ENCODE measurements around the gene MAP4K3. TPM values are rescaled to one million over a fixed set of nuclear protein-coding genes. Genes with fewer than 3 reads are reported as not detected.

MAP4K3 gene
- total RNA-seq, 1 donor from 2014 or later, result 38.5 TPM

GRCh38 chr2:39455826-39456225 lies 18.7 kb upstream of the MAP4K3 start:
- Histone ChIP-seq H3K27ac (no peak overlapping the region), H3K36me3 (peaks cover 0 to 17% of the 10 kb centered on the region in 2 donors), H3K9me3 (no peaks in the 10 kb centered on the region), H3K4me1 (no peaks in the 10 kb centered on the region), H3K27me3 (no peaks in the 10 kb centered on the region), H3K4me3 (no peak overlapping the region)
- intact Hi-C loops (cut with DNase I), result no loop called here
- TF ChIP-seq POLR2A (IDR thresholded peaks at IDR 0.05) (no peak), POLR2AphosphoS5 (IDR thresholded peaks at IDR 0.05; ENCODE audit: insufficient read depth in 1 of 2, low read depth in 1 of 2) (no peak)
- DNase-seq (ENCODE audit: extremely low spot score in 2 of 2), result no peak

- H3K4me3 ChIP-seq, result no peak overlapping the region
- intact Hi-C loops (cut with DNase I), result no loop called here
- no peaks in the 10 kb centered on the region for H3K9me3 ChIP-seq
- no peak for TF ChIP-seq CTCF (IDR thresholded peaks at IDR 0.05)
- no peak for TF ChIP-seq POLR2AphosphoS5 (IDR thresholded peaks at IDR 0.05; ENCODE audit: insufficient read depth in 1 of 2, low read depth in 1 of 2)
- TF ChIP-seq POLR2A (IDR thresholded peaks at IDR 0.05), result no peak
- peaks cover 0 to 13% of the 10 kb centered on the region in 2 donors for H3K36me3 ChIP-seq
- no peak for DNase-seq (ENCODE audit: extremely low spot score in 2 of 2)
- H3K27me3 ChIP-seq, result no peaks in the 10 kb centered on the region
- H3K4me1 ChIP-seq, result no peaks in the 10 kb centered on the region
- no peak overlapping the region for H3K27ac ChIP-seq
Measured at GRCh38 chr2:39452396-39452795, 15.3 kb upstream of the MAP4K3 start.

- H3K27me3 ChIP-seq, result no peaks in the 10 kb centered on the region
- DNase-seq (ENCODE audit: extremely low spot score in 2 of 2), result no peak
- TF ChIP-seq POLR2A (IDR thresholded peaks at IDR 0.05) (no peak), CTCF (IDR thresholded peaks at IDR 0.05) (no peak), POLR2AphosphoS5 (IDR thresholded peaks at IDR 0.05; ENCODE audit: insufficient read depth in 1 of 2, low read depth in 1 of 2) (no peak)
- H3K9me3 ChIP-seq, result no peaks in the 10 kb centered on the region
- no peak overlapping the region for H3K4me3 ChIP-seq
- peaks cover 0 to 13% of the 10 kb centered on the region in 2 donors for H3K36me3 ChIP-seq
- no peaks in the 10 kb centered on the region for H3K4me1 ChIP-seq
- no peak overlapping the region for H3K27ac ChIP-seq
- intact Hi-C loops (cut with DNase I), result no loop called here
Measured at GRCh38 chr2:39451954-39452353, 14.9 kb upstream of the MAP4K3 start.

- DNase-seq (ENCODE audit: extremely low spot score in 2 of 2), result no peak
- no peaks in the 10 kb centered on the region for H3K36me3 ChIP-seq
- no peaks in the 10 kb centered on the region for H3K4me1 ChIP-seq
- no peak overlapping the region for H3K27ac ChIP-seq
- H3K27me3 ChIP-seq, result no peaks in the 10 kb centered on the region
- no peak overlapping the region for H3K4me3 ChIP-seq
- TF ChIP-seq POLR2A (IDR thresholded peaks at IDR 0.05), result no peak
- no peak for TF ChIP-seq CTCF (IDR thresholded peaks at IDR 0.05)
- TF ChIP-seq POLR2AphosphoS5 (IDR thresholded peaks at IDR 0.05; ENCODE audit: insufficient read depth in 1 of 2, low read depth in 1 of 2), result no peak
- H3K9me3 ChIP-seq, result no peaks in the 10 kb centered on the region
- intact Hi-C loops (cut with DNase I), result no loop called here
Measured at GRCh38 chr2:39448169-39448502, 11.1 kb upstream of the MAP4K3 start.

- Histone ChIP-seq H3K9me3 (no peaks in the 10 kb centered on the region), H3K27ac (no peak overlapping the region), H3K4me3 (no peak overlapping the region), H3K27me3 (no peaks in the 10 kb centered on the region), H3K4me1 (no peaks in the 10 kb centered on the region), H3K36me3 (no peaks in the 10 kb centered on the region)
- DNase-seq (ENCODE audit: extremely low spot score in 2 of 2), result no peak
- TF ChIP-seq POLR2A (IDR thresholded peaks at IDR 0.05) (no peak), CTCF (IDR thresholded peaks at IDR 0.05) (no peak), POLR2AphosphoS5 (IDR thresholded peaks at IDR 0.05; ENCODE audit: insufficient read depth in 1 of 2, low read depth in 1 of 2) (no peak)
- intact Hi-C loops (cut with DNase I), result no loop called here
Measured at GRCh38 chr2:39447266-39448168, 10.4 kb upstream of the MAP4K3 start.

Measured in vagina (tissue), 2 donors.